ENCODE results near the gene PGM5.

- TF ChIP-seq CTCF (IDR thresholded peaks at IDR 0.05; ENCODE audit: poor library complexity) = no peak
- no peak for TF ChIP-seq EZH2 (IDR thresholded peaks at IDR 0.05; ENCODE audit: borderline replicate concordance)
Observed at GRCh38 chr9:68513981-68514380, 157.6 kb downstream of the PGM5 start.

All from hepatocyte (in vitro differentiated cells).